IMR-90 (cell line): ENCODE data around the gene ASPG. TPM values are rescaled to one million over a fixed set of nuclear protein-coding genes. Genes with fewer than 3 reads are reported as not detected.

ENCODE experiments used
- ATAC-seq: fragments of 200-7000 bp; cut with Tn5 transposase; 2 replicates; pipeline ENCODE4 v1.9.1; 2020; ENCODE audit warnings: low read depth, mild to moderate bottlenecking, moderate library complexity
- BruUV-seq: library from RNA; stranded (reverse); fragments of 400-500 nt; replicated peaks from 2 replicates; lab custom pipeline; 2021; lab: Mats Ljungman, UMichigan
- CTCF ChIA-PET: fragments of 300-600 bp; formaldehyde crosslinking; extraction: SDS; loops from one replicate; lab custom pipeline; 2021; ENCODE audit warnings: antibody characterized with exemption; lab: Yijun Ruan, JAX
- POLR2A ChIA-PET: fragments of 300-600 bp; sonication (Branson Sonifier 250); formaldehyde crosslinking; loops from one replicate; lab custom pipeline; 2022; ENCODE audit warnings: antibody characterized with exemption; ENCODE audit not compliant: unreplicated experiment; lab: Charles Lee
- DNase-seq: peaks from one replicate; pipeline ENCODE4 v3.0.0; 2013
- H2AFZ ChIP-seq: replicated peaks from 2 replicates; pipeline ENCODE3; 2013; ENCODE audit warnings: low read length, mild to moderate bottlenecking; ENCODE audit not compliant: poor library complexity
- H2AK5ac ChIP-seq: 2 replicates; pipeline ENCODE4 v1.6.1; 2013; ENCODE audit warnings: low read depth, low read length, inconsistent platforms
- H2AK9ac ChIP-seq: replicated peaks from 2 replicates; pipeline ENCODE3; 2013; ENCODE audit warnings: mild to moderate bottlenecking, low read depth, low read length, moderate library complexity; ENCODE audit not compliant: poor library complexity
- H2BK120ac ChIP-seq: 2 replicates; pipeline ENCODE4 v1.6.1; 2013; ENCODE audit warnings: low read depth, low read length, inconsistent platforms
- H2BK15ac ChIP-seq: 3 replicates; pipeline ENCODE4 v1.6.1; 2013; ENCODE audit warnings: low read depth, low read length, inconsistent platforms
- H2BK20ac ChIP-seq: 2 replicates; pipeline ENCODE4 v1.6.1; 2013; ENCODE audit warnings: low read depth, mild to moderate bottlenecking, inconsistent platforms, low read length, moderate library complexity
- H2BK5ac ChIP-seq: 2 replicates; pipeline ENCODE4 v1.6.1; 2013; ENCODE audit warnings: mild to moderate bottlenecking, low read depth, low read length, inconsistent platforms; ENCODE audit not compliant: poor library complexity, severe bottlenecking
- H3K14ac ChIP-seq: replicated peaks from 2 replicates; pipeline ENCODE4 v1.6.1; 2013; ENCODE audit warnings: low read depth, low read length, inconsistent platforms
- H3K18ac ChIP-seq: 2 replicates; pipeline ENCODE4 v1.6.1; 2013; ENCODE audit warnings: low read depth, low read length, control low read depth
- H3K23ac ChIP-seq: 2 replicates; pipeline ENCODE4 v1.6.1; 2013; ENCODE audit warnings: low read depth, low read length, inconsistent platforms
- H3K27ac ChIP-seq: 2 replicates; pipeline ENCODE4 v1.5.1; 2013; ENCODE audit warnings: mild to moderate bottlenecking, control low read depth, low read length; ENCODE audit not compliant: insufficient read depth
- H3K27me3 ChIP-seq: 2 replicates; pipeline ENCODE4 v1.6.1; 2013; ENCODE audit warnings: low read length; ENCODE audit not compliant: control insufficient read depth, insufficient read depth
- H3K36me3 ChIP-seq: 2 replicates; pipeline ENCODE4 v1.6.1; 2013; ENCODE audit warnings: low read length, mixed read lengths; ENCODE audit not compliant: control insufficient read depth, insufficient read depth
- H3K4ac ChIP-seq: 2 replicates; pipeline ENCODE4 v1.6.1; 2013; ENCODE audit warnings: low read depth, low read length, inconsistent platforms
- H3K4me1 ChIP-seq: 2 replicates; pipeline ENCODE4 v1.6.1; 2013; ENCODE audit warnings: low read length, mixed read lengths; ENCODE audit not compliant: control insufficient read depth, insufficient read depth
- H3K4me2 ChIP-seq: 2 replicates; pipeline ENCODE4 v1.6.1; 2013; ENCODE audit warnings: low read depth, mild to moderate bottlenecking, control low read depth, low read length, moderate library complexity
- H3K4me3 ChIP-seq: 2 replicates; pipeline ENCODE4 v1.5.1; 2013; ENCODE audit warnings: low read depth, mild to moderate bottlenecking, control low read depth, low read length, moderate library complexity; ENCODE audit not compliant: insufficient read depth
- H3K56ac ChIP-seq: 2 replicates; pipeline ENCODE4 v1.6.1; 2013; ENCODE audit warnings: low read length, inconsistent platforms; ENCODE audit not compliant: insufficient read depth; ENCODE audit errors: extremely low read depth
- H3K79me1 ChIP-seq, 2 experiments: 2 replicates each; pipeline ENCODE4 v1.6.1; 2013; ENCODE audit warnings: low read length in 2 of 2, inconsistent platforms in 1 of 2, low read depth in 1 of 2
- H3K9ac ChIP-seq: 2 replicates; pipeline ENCODE4 v1.6.1; 2013; ENCODE audit warnings: low read depth, low read length, control low read depth
- H3K9me1 ChIP-seq: 2 replicates; pipeline ENCODE4 v1.6.1; 2013; ENCODE audit warnings: low read length, inconsistent platforms; ENCODE audit not compliant: insufficient read depth
- H3K9me3 ChIP-seq: 2 replicates; pipeline ENCODE4 v1.6.1; 2013; ENCODE audit warnings: low read length; ENCODE audit not compliant: control insufficient read depth, insufficient read depth
- H4K20me1 ChIP-seq: 2 replicates; pipeline ENCODE4 v1.6.1; 2013; ENCODE audit warnings: low read length, inconsistent platforms; ENCODE audit not compliant: insufficient read depth
- H4K5ac ChIP-seq: 2 replicates; pipeline ENCODE4 v1.6.1; 2013; ENCODE audit warnings: mild to moderate bottlenecking, low read depth, low read length, control low read depth
- H4K8ac ChIP-seq, 2 experiments: 2 replicates each; pipeline ENCODE4 v1.6.1; 2013; ENCODE audit warnings: low read depth in 2 of 2, low read length in 2 of 2, control low read depth in 1 of 2, inconsistent platforms in 1 of 2
- H4K91ac ChIP-seq: 2 replicates; pipeline ENCODE4 v1.6.1; 2013; ENCODE audit warnings: low read depth, low read length, inconsistent platforms; ENCODE audit not compliant: insufficient read depth
- BHLHE40 ChIP-seq: fragments of 150-350 bp; IDR thresholded peaks from 2 replicates; pipeline ENCODE4 v1.6.1; 2016; ENCODE audit warnings: mild to moderate bottlenecking, low read depth, low read length
- CEBPB ChIP-seq: IDR thresholded peaks from 2 replicates; pipeline ENCODE4 v1.6.1; 2012; ENCODE audit warnings: low read depth, low read length, improper control_type of control experiment
- FOS ChIP-seq: fragments of 150-350 bp; IDR thresholded peaks from 2 replicates; pipeline ENCODE4 v1.6.1; 2016; ENCODE audit warnings: low read depth, low read length
- MAFK ChIP-seq: IDR thresholded peaks from 2 replicates; pipeline ENCODE4 v1.6.1; 2012; ENCODE audit warnings: low read depth, low read length, improper control_type of control experiment
- MAZ ChIP-seq: IDR thresholded peaks from 2 replicates; pipeline ENCODE4 v1.6.1; 2012; ENCODE audit warnings: low read depth, mild to moderate bottlenecking, low read length, improper control_type of control experiment, moderate library complexity, borderline replicate concordance
- MXI1 ChIP-seq: IDR thresholded peaks from 2 replicates; pipeline ENCODE4 v1.6.1; 2012; ENCODE audit warnings: low read depth, mild to moderate bottlenecking, low read length, moderate library complexity, borderline replicate concordance
- NFE2L2 ChIP-seq: fragments of 150-350 bp; IDR thresholded peaks from 2 replicates; pipeline ENCODE4 v1.6.1; 2016; ENCODE audit warnings: low read depth, mild to moderate bottlenecking, low read length
- POLR2A ChIP-seq: IDR thresholded peaks from 2 replicates; pipeline ENCODE4 v1.6.1; 2012; ENCODE audit warnings: mild to moderate bottlenecking, low read depth, low read length
- RFX5 ChIP-seq: IDR thresholded peaks from 2 replicates; pipeline ENCODE4 v1.8.0; 2012; ENCODE audit warnings: low read depth, mild to moderate bottlenecking, low read length, moderate library complexity
- SMC3 ChIP-seq: fragments of 150-350 bp; IDR thresholded peaks from 2 replicates; pipeline ENCODE4 v1.6.1; 2016; ENCODE audit warnings: low read depth, mild to moderate bottlenecking, antibody characterized with exemption, low read length, moderate library complexity
- WGBS, 2 experiments: methylation state at CpG; one replicate each; pipeline versions ENCODE4 v1.1.5 to v1.1.7; 2013; ENCODE audit warnings: missing lambda C conversion rate in 2 of 2; ENCODE audit not compliant: insufficient read length in 1 of 2; ENCODE audit errors: extremely low coverage in 2 of 2; 5-methylcytosine and 5-hydroxymethylcytosine counted together
- dilution Hi-C: fragments of 300-500 bp; cut with HindIII; formaldehyde crosslinking; loops from one replicate; pipeline ENCODE4 v1.14.3; 2018; ENCODE audit warnings: low sequenced_read_pairs; ENCODE audit not compliant: unreplicated experiment
- in situ Hi-C: fragments of 300-500 bp; cut with MboI; formaldehyde crosslinking; loops from 3 replicates; pipeline ENCODE4 v1.14.3; 2019; ENCODE audit warnings: low sequenced_read_pairs, inconsistent platforms, mixed read lengths
- intact Hi-C: fragments of 100-400 bp; cut with micrococcal nuclease; formaldehyde crosslinking; loops from 2 replicates; pipeline ENCODE4 v1.10.0; 2022
- polyA plus RNA-seq, 3 experiments: library from polyadenylated mRNA; depleted of rRNA; stranded (reverse); fragments of >200 nt; gene quantifications; 2 replicates each; pipeline ENCODE4 v1.2.3, GENCODE V29; 2012; ENCODE audit warnings: low replicate concordance in 1 of 3
- total RNA-seq: library from RNA; depleted of rRNA; stranded (reverse); fragments of >200 nt; gene quantifications from 2 replicates; pipeline ENCODE4 v1.2.3, GENCODE V29; 2012

Gene ASPG
- total and polyA plus RNA-seq, 2 of the 4 experiments (the other 2 are of a cell fraction) = not detected

- H4K91ac ChIP-seq = no peak overlapping the region
- H2AK9ac ChIP-seq = no peak overlapping the region
- intact Hi-C loops = no loop called here
- no TSS peak for BruUV-seq
- H3K23ac ChIP-seq = no peak overlapping the region
- H4K20me1 ChIP-seq = no peaks in the 10 kb centered on the region
- no peak for DNase-seq
- H4K5ac ChIP-seq = no peak overlapping the region
- no peak overlapping the region for H4K8ac ChIP-seq
- H3K9me3 ChIP-seq = no peaks in the 10 kb centered on the region
- no peak overlapping the region for H3K18ac ChIP-seq
- H3K27me3 ChIP-seq = no peaks in the 10 kb centered on the region
- no peaks in the 10 kb centered on the region for H3K36me3 ChIP-seq
- no peak overlapping the region for H2BK15ac ChIP-seq
- CTCF ChIA-PET = no interaction called here
- in situ Hi-C loops = no loop called here
- ATAC-seq = no peak
- no peak overlapping the region for H3K56ac ChIP-seq
- no peak overlapping the region for H3K27ac ChIP-seq
- H3K9me1 ChIP-seq = no peaks in the 10 kb centered on the region
- H3K4me3 ChIP-seq = no peak overlapping the region
- no peak overlapping the region for H2BK20ac ChIP-seq
- H3K14ac ChIP-seq = no peak overlapping the region
- no peak overlapping the region for H2AK5ac ChIP-seq
- no peak overlapping the region for H2BK120ac ChIP-seq
- POLR2A ChIA-PET = no interaction called here
- H3K4me2 ChIP-seq = no peak overlapping the region
- dilution Hi-C loops = no loop called here
- H2BK5ac ChIP-seq = no peak overlapping the region
- no peaks in the 10 kb centered on the region for H3K4me1 ChIP-seq
- 78% methylated on average over 9 of the region's 27 CpGs; no CpG with 5 or more reads in 1 of the 2 experiments for WGBS, 2 experiments
- H2AFZ ChIP-seq = no peak overlapping the region
- no peaks in the 10 kb centered on the region for H3K79me1 ChIP-seq
- TF ChIP-seq FOS (no peak), MXI1 (no peak), POLR2A (no peak), CEBPB (no peak), BHLHE40 (no peak), MAFK (no peak), MAZ (no peak), RFX5 (no peak), SMC3 (no peak), NFE2L2 (no peak)
- no peak overlapping the region for H3K4ac ChIP-seq
- no peak overlapping the region for H3K9ac ChIP-seq
Observed at GRCh38 chr14:104105071-104105821, 19.7 kb downstream of the ASPG start.
